Calu3 (cell line): ENCODE measurements around the gene MRNIP. TPM values are rescaled to one million over a fixed set of nuclear protein-coding genes. Genes with fewer than 3 reads are reported as not detected.

Experiments used
- BruUV-seq: library from RNA; stranded (reverse); fragments of 400-500 nt; replicated peaks from 2 replicates; lab custom pipeline; 2021; lab: Mats Ljungman, UMichigan
- CTCF ChIA-PET: fragments of 300-600 bp; sonication (Branson Sonifier 250); formaldehyde crosslinking; loops from one replicate; lab custom pipeline; 2022; ENCODE audit warnings: antibody characterized with exemption; lab: Charles Lee
- DNase-seq: peaks from one replicate; pipeline ENCODE4 v3.0.0; 2022
- H3K27ac Mint-ChIP-seq: one replicate; pipeline ENCODE4 v1.8.0; 2022; ENCODE audit warnings: mixed read lengths; ENCODE audit not compliant: unreplicated experiment
- H3K27me3 Mint-ChIP-seq: one replicate; pipeline ENCODE4 v1.8.0; 2022; ENCODE audit warnings: mixed read lengths; ENCODE audit not compliant: unreplicated experiment
- H3K36me3 Mint-ChIP-seq: one replicate; pipeline ENCODE4 v1.8.0; 2022; ENCODE audit warnings: mild to moderate bottlenecking, moderate library complexity, mixed read lengths; ENCODE audit not compliant: insufficient read depth, unreplicated experiment
- H3K4me1 Mint-ChIP-seq: one replicate; pipeline ENCODE4 v1.8.0; 2022; ENCODE audit warnings: mild to moderate bottlenecking, low read depth, mixed read lengths; ENCODE audit not compliant: unreplicated experiment
- H3K4me3 Mint-ChIP-seq: one replicate; pipeline ENCODE4 v1.8.0; 2022; ENCODE audit warnings: mild to moderate bottlenecking, low read depth, moderate library complexity, mixed read lengths; ENCODE audit not compliant: unreplicated experiment
- H3K9me3 Mint-ChIP-seq: one replicate; pipeline ENCODE4 v1.8.0; 2022; ENCODE audit warnings: low read depth, mixed read lengths; ENCODE audit not compliant: unreplicated experiment
- intact Hi-C: fragments of 100-400 bp; cut with micrococcal nuclease; formaldehyde crosslinking; loops from one replicate; pipeline ENCODE4 v1.10.0; 2022; ENCODE audit not compliant: unreplicated experiment
- total RNA-seq: library from RNA; stranded (reverse); gene quantifications from 2 replicates; pipeline ENCODE4 v1.2.3, GENCODE V29; 2022
- TF ChIP-seq, protein P1 (sequence below): fragments of 200-600 bp; IDR thresholded peaks from one replicate; pipeline ENCODE4 v1.8.0; 2022; ENCODE audit warnings: antibody characterized with exemption; ENCODE audit not compliant: unreplicated experiment

Gene MRNIP
- total RNA-seq, 1 experiment from 2014 or later, result 47.1 TPM

DNA sequence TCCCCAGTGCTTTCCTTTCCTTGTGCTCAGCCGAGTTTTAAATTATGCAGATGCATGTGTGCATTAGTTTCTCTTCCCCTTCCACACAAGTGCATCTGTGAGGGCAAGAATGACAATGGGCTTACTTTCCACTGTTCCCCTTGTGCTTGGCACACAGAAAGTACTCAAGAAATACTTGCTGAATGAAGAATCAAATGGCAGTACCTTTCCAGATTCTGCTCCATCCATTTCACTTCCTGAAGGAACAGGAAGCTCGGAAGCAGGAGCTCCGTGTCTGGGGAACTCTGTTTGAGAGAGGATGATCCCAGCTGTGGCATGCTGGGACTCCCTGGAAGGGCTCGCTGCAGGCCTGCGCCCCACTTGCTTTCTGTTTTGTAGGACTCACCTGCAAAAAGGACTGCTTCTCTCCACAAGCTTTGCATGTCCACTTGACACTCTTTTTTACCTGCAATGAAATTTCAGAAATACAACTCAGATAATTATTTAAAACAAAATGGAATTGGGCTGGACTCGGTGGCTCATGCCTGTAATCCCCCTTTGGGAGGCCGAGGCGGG, 5.5 kb downstream of the MRNIP start:
- TF ChIP-seq, protein P1, sequence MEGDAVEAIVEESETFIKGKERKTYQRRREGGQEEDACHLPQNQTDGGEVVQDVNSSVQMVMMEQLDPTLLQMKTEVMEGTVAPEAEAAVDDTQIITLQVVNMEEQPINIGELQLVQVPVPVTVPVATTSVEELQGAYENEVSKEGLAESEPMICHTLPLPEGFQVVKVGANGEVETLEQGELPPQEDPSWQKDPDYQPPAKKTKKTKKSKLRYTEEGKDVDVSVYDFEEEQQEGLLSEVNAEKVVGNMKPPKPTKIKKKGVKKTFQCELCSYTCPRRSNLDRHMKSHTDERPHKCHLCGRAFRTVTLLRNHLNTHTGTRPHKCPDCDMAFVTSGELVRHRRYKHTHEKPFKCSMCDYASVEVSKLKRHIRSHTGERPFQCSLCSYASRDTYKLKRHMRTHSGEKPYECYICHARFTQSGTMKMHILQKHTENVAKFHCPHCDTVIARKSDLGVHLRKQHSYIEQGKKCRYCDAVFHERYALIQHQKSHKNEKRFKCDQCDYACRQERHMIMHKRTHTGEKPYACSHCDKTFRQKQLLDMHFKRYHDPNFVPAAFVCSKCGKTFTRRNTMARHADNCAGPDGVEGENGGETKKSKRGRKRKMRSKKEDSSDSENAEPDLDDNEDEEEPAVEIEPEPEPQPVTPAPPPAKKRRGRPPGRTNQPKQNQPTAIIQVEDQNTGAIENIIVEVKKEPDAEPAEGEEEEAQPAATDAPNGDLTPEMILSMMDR, result no peak
- Mint-ChIP-seq H3K27me3 (no peaks in the 10 kb centered on the region), H3K9me3 (no peaks in the 10 kb centered on the region), H3K36me3 (peaks cover 31% of the 10 kb centered on the region), H3K4me3 (no peak overlapping the region), H3K27ac (no peak overlapping the region), H3K4me1 (no peaks in the 10 kb centered on the region)
- CTCF ChIA-PET, result interaction anchor here (0.7 kb wide), 1 partner anchor 34 kb away, joined by 3 read pairs; no protein-coding TSS in a partner anchor
- intact Hi-C loops, result no loop called here
- no peak for DNase-seq
- BruUV-seq, result no TSS peak

DNA sequence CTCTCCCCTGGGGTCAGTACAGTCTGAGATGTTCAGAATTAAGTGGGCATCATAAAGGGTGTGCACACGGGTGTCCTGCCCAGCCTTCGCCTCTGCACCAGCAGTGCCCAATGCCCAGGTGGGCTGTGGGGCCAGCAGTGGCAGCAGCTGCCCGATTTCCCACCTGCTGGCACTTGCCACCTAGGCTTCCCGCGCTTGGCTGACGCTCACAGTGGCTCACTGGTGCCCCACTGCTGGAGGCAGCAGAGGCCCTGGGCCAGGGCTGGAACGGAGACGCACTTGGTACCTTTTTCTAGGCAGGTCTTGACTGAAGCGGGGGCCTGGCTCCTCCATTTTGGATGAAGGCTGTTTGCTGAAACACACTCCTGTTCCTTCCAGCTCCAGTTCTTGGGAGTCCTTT, 17.0 kb downstream of the MRNIP start:
- CTCF ChIA-PET, result no interaction called here
- no peaks in the 10 kb centered on the region for H3K9me3 Mint-ChIP-seq
- intact Hi-C loops, result no loop called here
- DNase-seq, result no peak
- no peaks in the 10 kb centered on the region for H3K27me3 Mint-ChIP-seq
- TF ChIP-seq, protein P1, result no peak
- peak overlapping the region; percentile 24 for H3K27ac Mint-ChIP-seq
- BruUV-seq, result no TSS peak
- H3K4me3 Mint-ChIP-seq, result no peak overlapping the region
- peaks cover 6% of the 10 kb centered on the region for H3K4me1 Mint-ChIP-seq
- H3K36me3 Mint-ChIP-seq, result peaks cover 86% of the 10 kb centered on the region

DNA sequence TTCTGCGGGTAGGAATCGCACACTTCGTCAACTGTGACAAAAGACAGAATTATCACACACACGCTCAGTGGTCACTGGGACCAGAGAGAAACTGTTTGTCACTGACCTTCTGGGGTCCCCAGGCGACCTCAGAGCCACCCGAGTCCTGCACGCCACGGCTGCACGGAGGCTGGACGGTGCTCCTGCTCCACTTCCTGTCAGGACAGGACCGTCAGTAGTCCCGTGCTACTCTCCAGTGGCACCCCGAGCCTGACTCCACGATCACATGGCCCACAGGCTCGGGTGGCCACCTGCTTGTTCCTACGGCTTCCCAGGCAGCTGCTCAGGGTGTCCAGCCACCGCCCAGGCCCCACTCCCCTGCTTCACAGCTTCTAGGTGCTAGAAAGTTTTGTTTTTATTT, 17.9 kb downstream of the MRNIP start:
- Mint-ChIP-seq H3K27me3 (no peaks in the 10 kb centered on the region), H3K36me3 (peaks cover 95% of the 10 kb centered on the region), H3K27ac (peak overlapping the region; percentile 24), H3K4me1 (peaks cover 14% of the 10 kb centered on the region), H3K9me3 (no peaks in the 10 kb centered on the region), H3K4me3 (no peak overlapping the region)
- BruUV-seq, result no TSS peak
- intact Hi-C loops, result no loop called here
- TF ChIP-seq, protein P1, result no peak
- CTCF ChIA-PET, result no interaction called here
- DNase-seq, result no peak

DNA sequence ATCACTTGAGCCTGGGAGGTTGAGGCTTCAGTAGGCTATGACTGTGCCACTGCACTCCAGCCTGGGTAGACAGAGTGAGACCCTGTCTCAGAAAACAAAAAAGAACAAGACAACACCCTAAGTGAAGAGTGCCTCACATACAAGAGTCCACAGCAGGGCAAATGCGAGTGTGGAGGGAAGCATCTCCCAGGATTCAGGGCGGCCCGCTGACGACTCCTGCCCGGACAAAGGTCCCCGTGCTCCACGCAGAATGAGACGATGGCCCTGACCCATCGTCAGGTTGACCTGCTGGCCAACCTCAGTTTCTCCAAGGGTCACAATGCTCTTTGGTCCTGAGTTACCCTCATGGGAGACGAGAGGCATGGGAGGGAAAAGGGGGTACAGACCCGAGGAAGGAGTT, 18.3 kb downstream of the MRNIP start:
- CTCF ChIA-PET, result no interaction called here

More for the DNA sequence above, 18.3 kb downstream of the MRNIP start:
- Mint-ChIP-seq H3K9me3 (no peaks in the 10 kb centered on the region), H3K27me3 (no peaks in the 10 kb centered on the region), H3K4me1 (peaks cover 14% of the 10 kb centered on the region), H3K4me3 (no peak overlapping the region), H3K27ac (peak overlapping the region; percentile 24), H3K36me3 (peaks cover 99% of the 10 kb centered on the region)
- intact Hi-C loops, result no loop called here
- no TSS peak for BruUV-seq
- DNase-seq, result no peak
- TF ChIP-seq, protein P1, result no peak
